C1 segment of cervical spinal cord (tissue), 14 donors: Measurements from ENCODE around the gene DUSP7.

Experiments used
- DNase-seq, 14 donors: peaks; one replicate each; lab custom pipeline; 2025; lab: John Stamatoyannopoulos, UW

The DUSP7 gene

GRCh38 chr3:52067526-52067925 lies 11.2 kb upstream of the DUSP7 start:
- DNase-seq = no peak

DNA sequence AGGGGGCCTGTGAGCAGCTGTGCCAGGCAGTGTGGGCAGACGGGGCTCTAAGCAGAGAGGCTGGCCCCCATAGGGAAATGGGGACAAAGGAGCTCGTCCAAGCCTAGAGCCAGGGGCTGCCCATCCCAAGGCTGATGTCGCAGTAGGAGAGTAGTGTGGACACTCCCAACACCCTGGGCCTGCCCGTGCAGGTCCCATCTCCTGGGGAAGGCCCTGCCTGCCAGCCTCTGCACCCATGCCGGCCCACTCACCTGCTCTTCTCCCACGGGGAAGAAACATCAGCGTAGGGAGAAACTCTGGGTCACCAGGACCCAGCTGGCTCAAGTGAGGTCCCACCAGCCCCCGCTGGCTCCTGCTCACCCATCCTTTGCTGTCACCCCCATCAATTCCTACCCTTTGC lies 10.7 kb upstream of the DUSP7 start:
- DNase-seq = no peak

DNA sequence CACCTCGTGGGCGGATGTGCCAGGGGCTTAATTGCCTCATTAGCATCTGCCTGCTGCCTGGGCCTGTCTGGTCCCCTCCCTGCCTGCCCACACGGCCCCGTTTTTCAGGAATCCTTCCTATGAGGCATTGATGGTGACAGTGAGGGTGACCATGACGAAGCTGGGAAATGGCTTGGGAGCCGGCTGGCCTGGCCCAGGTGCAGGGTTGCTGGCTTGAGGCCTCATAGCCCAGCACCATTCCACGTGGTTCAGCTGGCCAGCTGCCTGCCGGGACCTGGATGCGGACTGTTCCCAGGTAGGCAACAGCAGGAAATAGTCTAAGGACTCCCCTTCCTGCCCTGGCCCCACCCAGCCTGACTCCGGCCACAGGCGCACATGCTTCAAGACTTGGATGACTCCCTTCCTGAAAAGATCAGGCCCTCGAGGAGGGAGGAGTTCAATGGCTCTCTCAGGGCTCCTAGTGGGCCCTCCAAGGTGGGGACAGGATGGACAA lies 8.9 kb upstream of the DUSP7 start:
- DNase-seq = no peak

- no peak for DNase-seq
These were observed 8.2 kb upstream of the DUSP7 start for GRCh38 chr3:52064561-52064960.

DNA sequence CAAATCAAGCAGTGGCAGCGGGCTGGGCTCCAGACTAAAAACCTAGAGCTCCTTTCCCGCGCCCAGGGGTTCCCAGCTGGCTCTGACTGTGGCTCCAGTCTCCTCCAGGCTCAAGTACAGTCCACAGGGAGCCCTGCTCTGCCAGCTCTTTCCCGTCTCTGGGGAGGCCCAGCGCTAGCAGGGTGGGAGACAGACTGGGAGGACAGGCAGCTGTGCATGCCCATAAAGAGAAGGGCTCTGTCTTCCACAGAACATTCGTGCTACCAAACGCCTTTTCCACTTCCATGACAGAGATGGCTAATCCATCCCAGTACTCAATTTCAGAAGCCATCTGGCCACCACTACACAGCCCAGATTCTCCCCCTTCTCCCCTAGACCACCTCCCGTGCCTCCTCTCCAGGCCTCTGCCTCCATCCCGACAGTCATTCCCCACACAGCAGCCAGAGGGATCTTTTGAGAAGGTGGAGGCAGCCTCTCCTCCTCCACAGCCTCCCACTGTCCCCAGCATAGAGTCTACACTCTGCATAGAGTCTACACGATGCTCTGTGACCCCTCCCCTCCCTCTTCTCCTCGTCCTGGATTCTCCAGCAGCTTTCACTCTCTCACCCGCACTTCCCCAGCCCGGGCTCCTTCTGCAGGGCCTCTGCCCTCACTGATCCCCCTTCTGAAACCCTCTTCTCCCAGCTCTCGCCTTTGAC lies 6.8 kb upstream of the DUSP7 start:
- no peak for DNase-seq

DNA sequence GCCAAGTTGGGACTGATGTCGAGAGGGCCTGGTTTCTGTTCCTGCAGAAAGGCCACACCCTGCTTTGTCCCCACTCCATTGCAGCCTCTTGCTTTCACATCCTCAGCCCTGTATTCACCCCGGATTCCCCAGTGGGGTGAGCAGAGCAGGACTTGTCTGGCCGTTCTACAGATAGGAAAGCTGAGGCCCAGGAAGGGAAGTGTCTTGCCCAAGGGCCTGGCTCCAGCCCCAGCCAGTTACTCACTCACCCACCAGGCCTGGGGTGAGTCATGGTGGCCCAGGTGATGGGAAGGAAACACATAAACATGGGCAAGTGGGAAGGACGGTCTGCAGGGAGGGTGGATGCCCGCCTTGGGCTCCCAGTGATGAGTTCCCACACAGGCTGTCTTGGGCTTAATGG lies 6.1 kb upstream of the DUSP7 start:
- no peak for DNase-seq

- no peak for DNase-seq
These were observed 4.9 kb upstream of the DUSP7 start for GRCh38 chr3:52061121-52061910.

- DNase-seq = no peak
These were observed 3.4 kb upstream of the DUSP7 start for GRCh38 chr3:52059781-52060180.

GRCh38 chr3:52057812-52058495 lies 1.6 kb upstream of the DUSP7 start:
- no peak for DNase-seq

GRCh38 chr3:52056968-52057811 lies 819 bp upstream of the DUSP7 start:
- DNase-seq = peak; percentile 90 to 100 (median 98)

- DNase-seq = no peak
These were observed 627 bp downstream of the DUSP7 start for GRCh38 chr3:52055537-52056351.

GRCh38 chr3:52054661-52055511 lies 1.5 kb downstream of the DUSP7 start:
- DNase-seq = peak in 2 of 14 donors; percentile 36 to 45

- peak in 7 of 14 donors; percentile 60 to 74 (median 72) for DNase-seq
These were observed 2.8 kb downstream of the DUSP7 start for GRCh38 chr3:52053307-52054304.

GRCh38 chr3:52052831-52053306 lies 3.5 kb downstream of the DUSP7 start:
- peak in 12 of 14 donors; percentile 37 to 85 (median 79) for DNase-seq

DNA sequence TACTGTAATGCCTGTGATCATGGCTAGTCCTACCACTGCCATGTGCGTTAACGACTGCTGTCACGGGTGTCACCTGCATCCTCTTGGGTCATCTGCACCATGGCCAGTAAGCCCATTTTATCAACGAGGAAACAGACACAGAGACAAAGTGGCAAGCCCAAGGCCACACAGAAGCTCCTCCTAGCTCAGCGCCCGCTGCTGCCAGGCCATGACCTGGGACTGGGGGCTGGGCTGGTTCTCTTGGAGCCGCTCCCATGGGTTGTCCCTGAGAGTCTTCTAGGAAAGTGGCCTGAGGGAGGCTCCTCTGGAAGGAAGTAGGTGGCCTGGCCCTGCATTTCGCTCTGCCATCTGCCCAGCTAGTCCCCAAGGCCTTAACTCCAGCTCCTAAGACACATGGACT lies 4.9 kb downstream of the DUSP7 start:
- DNase-seq = no peak

GRCh38 chr3:52050571-52050970 lies 5.8 kb downstream of the DUSP7 start:
- DNase-seq = no peak

- DNase-seq = no peak
These were observed 6.9 kb downstream of the DUSP7 start for GRCh38 chr3:52049503-52049902.
